ENCODE data around the gene UNC13C. TPM values are rescaled to one million over a fixed set of nuclear protein-coding genes. Genes with fewer than 3 reads are reported as not detected.

UNC13C gene
- total RNA-seq, 1 donor from 2014 or later = not detected

DNA sequence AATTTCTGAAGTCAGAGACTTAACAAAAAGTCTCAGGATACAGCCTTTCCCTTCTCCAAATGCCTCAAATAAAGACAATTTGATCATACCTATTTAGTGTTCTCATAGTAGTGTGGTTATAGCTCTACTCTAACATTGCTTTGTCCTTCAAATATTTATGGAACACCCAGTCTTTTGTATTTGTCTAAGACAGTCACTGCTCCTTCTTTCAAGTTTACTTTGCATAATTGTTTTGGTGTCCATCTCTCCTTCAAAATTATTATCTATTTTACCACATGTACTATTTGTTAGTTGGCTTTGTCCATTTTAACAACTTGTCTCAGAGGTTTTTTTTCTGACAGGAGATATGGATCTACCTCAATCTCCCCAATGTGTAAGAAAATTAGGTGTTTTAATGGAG, 118.8 kb downstream of the UNC13C start:
- Histone ChIP-seq H3K27me3 (no peaks in the 10 kb centered on the region), H3K9me3 (no peaks in the 10 kb centered on the region), H3K27ac (no peak overlapping the region), H3K36me3 (no peaks in the 10 kb centered on the region), H3K4me3 (no peak overlapping the region), H3K4me1 (no peaks in the 10 kb centered on the region)
- TF ChIP-seq POLR2A (IDR thresholded peaks at IDR 0.05) = no peak
- TF ChIP-seq, protein P1, sequence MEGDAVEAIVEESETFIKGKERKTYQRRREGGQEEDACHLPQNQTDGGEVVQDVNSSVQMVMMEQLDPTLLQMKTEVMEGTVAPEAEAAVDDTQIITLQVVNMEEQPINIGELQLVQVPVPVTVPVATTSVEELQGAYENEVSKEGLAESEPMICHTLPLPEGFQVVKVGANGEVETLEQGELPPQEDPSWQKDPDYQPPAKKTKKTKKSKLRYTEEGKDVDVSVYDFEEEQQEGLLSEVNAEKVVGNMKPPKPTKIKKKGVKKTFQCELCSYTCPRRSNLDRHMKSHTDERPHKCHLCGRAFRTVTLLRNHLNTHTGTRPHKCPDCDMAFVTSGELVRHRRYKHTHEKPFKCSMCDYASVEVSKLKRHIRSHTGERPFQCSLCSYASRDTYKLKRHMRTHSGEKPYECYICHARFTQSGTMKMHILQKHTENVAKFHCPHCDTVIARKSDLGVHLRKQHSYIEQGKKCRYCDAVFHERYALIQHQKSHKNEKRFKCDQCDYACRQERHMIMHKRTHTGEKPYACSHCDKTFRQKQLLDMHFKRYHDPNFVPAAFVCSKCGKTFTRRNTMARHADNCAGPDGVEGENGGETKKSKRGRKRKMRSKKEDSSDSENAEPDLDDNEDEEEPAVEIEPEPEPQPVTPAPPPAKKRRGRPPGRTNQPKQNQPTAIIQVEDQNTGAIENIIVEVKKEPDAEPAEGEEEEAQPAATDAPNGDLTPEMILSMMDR (IDR thresholded peaks at IDR 0.05) = no peak
- TF ChIP-seq POLR2AphosphoS5 (IDR thresholded peaks at IDR 0.05; ENCODE audit: insufficient read depth in 1 of 2, low read depth in 1 of 2) = no peak
- no peak for DNase-seq (ENCODE audit: extremely low spot score in 2 of 2)
- intact Hi-C loops (cut with DNase I) = no loop called here

DNA sequence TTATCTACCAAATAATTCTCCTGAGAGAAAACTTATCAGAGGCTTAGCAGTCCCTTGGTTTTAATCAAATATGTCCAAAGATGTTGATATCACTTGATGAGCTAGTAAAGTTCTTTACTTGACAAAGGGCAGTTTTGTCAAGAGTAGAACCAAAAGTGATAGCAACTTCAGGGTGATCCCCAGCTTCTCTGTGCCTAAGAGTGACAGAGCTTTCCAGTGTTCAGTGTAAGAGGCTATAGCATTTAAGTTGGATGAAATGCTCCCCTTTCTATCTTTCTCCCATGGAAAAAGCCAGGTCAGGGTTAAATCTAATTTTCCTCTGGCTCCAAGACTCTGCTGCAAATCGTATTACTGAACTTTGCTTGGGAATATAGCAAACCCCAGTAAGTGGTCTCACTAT, 120.8 kb downstream of the UNC13C start:
- Histone ChIP-seq H3K27ac (no peak overlapping the region), H3K4me3 (no peak overlapping the region), H3K9me3 (no peaks in the 10 kb centered on the region), H3K4me1 (no peaks in the 10 kb centered on the region), H3K36me3 (no peaks in the 10 kb centered on the region), H3K27me3 (no peaks in the 10 kb centered on the region)
- intact Hi-C loops (cut with DNase I) = no loop called here
- TF ChIP-seq, protein P1 (IDR thresholded peaks at IDR 0.05) = no peak
- TF ChIP-seq POLR2AphosphoS5 (IDR thresholded peaks at IDR 0.05; ENCODE audit: insufficient read depth in 1 of 2, low read depth in 1 of 2) = no peak
- no peak for TF ChIP-seq POLR2A (IDR thresholded peaks at IDR 0.05)
- DNase-seq (ENCODE audit: extremely low spot score in 2 of 2) = no peak

DNA sequence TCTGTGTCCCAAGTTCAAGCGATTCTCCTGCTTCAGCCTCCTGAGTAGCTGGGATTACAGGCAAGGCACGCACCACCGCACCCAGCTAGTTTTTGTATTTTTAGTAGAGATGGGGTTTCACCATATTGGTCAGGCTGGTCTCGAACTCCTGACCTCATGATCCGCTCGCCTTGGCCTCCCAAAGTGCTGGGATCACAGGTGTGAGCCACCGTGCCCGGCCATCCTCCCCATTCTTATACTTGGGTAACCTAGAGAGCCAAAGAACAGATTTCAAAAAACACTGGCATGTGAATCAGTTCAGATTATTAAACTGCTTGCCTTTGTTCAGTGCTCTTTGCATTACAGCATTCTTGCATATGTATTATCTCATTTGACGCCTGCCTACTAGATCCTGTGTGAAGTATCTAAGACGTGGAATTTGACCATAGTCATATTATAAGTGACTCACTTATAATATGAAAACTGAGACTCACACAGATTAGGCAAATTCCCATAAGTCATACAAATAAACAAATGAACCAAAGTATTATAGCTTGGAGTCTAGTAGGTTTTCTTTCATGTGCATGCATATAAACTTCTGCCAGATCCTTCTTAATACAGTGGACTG, 123.5 kb downstream of the UNC13C start:
- intact Hi-C loops (cut with DNase I) = no loop called here

DNA sequence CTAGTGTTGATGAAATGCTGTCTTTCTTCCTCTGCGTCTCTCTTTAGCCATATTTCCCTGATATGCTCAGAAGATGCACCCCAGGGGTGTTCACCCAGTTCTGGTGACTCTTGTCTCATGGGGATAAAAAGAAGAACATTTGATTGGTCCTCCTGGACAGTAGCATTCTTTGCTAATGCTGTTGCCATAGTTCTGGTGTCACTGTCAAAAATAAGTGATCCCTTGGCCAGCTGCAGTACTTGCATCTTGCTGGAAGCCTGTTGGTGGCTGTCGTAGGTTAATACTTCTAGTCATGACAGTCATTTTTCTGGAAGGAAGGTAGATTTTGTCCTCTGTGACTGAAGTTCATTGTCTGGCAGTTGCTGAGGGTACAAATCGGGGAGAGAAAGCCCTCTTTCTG, 124.5 kb downstream of the UNC13C start:
- no peak overlapping the region for H3K4me3 ChIP-seq
- no peak for DNase-seq (ENCODE audit: extremely low spot score in 2 of 2)
- H3K27me3 ChIP-seq = no peaks in the 10 kb centered on the region
- H3K4me1 ChIP-seq = no peaks in the 10 kb centered on the region
- H3K36me3 ChIP-seq = no peaks in the 10 kb centered on the region
- no peaks in the 10 kb centered on the region for H3K9me3 ChIP-seq
- intact Hi-C loops (cut with DNase I) = no loop called here
- TF ChIP-seq, protein P1 (IDR thresholded peaks at IDR 0.05) = no peak
- TF ChIP-seq POLR2A (IDR thresholded peaks at IDR 0.05) = no peak
- TF ChIP-seq POLR2AphosphoS5 (IDR thresholded peaks at IDR 0.05; ENCODE audit: insufficient read depth in 1 of 2, low read depth in 1 of 2) = no peak
- no peak overlapping the region for H3K27ac ChIP-seq

More for the DNA sequence above, 123.5 kb downstream of the UNC13C start:
- no peak for TF ChIP-seq POLR2AphosphoS5 (IDR thresholded peaks at IDR 0.05; ENCODE audit: insufficient read depth in 1 of 2, low read depth in 1 of 2)
- TF ChIP-seq, protein P1 (IDR thresholded peaks at IDR 0.05) = no peak
- no peak for TF ChIP-seq POLR2A (IDR thresholded peaks at IDR 0.05)
- Histone ChIP-seq H3K4me3 (no peak overlapping the region), H3K27me3 (no peaks in the 10 kb centered on the region), H3K36me3 (no peaks in the 10 kb centered on the region), H3K4me1 (no peaks in the 10 kb centered on the region), H3K9me3 (no peaks in the 10 kb centered on the region), H3K27ac (no peak overlapping the region)
- no peak for DNase-seq (ENCODE audit: extremely low spot score in 2 of 2)

DNA sequence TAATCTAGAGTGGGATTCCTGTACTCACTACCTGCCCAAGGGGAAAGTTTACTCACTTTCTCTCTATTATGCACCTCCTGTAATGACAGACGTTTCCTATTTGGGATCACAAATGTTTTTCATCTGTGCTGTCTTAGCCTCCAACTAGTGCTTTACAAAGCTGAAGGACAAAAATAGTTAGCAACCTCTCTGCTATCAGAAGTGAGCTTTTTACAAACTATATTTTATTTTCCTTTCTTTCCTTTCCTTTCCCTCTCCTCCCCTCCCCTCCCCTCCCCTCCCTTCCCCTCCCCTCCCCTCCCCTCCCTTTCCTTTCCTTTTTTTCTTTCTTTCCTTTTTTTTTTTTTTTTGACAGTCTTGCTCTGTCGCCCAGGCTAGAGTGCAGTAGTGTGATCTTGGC, 130.8 kb downstream of the UNC13C start:
- Histone ChIP-seq H3K36me3 (no peaks in the 10 kb centered on the region), H3K27ac (no peak overlapping the region), H3K9me3 (no peaks in the 10 kb centered on the region), H3K4me3 (no peak overlapping the region), H3K27me3 (no peaks in the 10 kb centered on the region), H3K4me1 (no peaks in the 10 kb centered on the region)
- no peak for DNase-seq (ENCODE audit: extremely low spot score in 2 of 2)
- TF ChIP-seq POLR2AphosphoS5 (IDR thresholded peaks at IDR 0.05; ENCODE audit: insufficient read depth in 1 of 2, low read depth in 1 of 2) = no peak
- intact Hi-C loops (cut with DNase I) = no loop called here

Measured in vagina (tissue), 2 donors.